Esophagus muscularis mucosa (tissue), 3 donors: ENCODE results near the gene EAPP.

Source experiments
- CTCF ChIP-seq, 3 experiments: fragments of 200-600 bp in 2 of 3; fragments of 450-650 bp in 1 of 3; sonication (generic) in 2 of 3; IDR thresholded peaks; one replicate each; pipeline ENCODE4 v1.5.1; 2017 to 2019; ENCODE audit warnings: antibody characterized with exemption in 3 of 3, mild to moderate bottlenecking in 2 of 3, moderate library complexity in 1 of 3
- POLR2A ChIP-seq: fragments of 450-650 bp; IDR thresholded peaks from one replicate; pipeline ENCODE4 v1.6.1; 2017; ENCODE audit warnings: antibody characterized with exemption, moderate library complexity, mild to moderate bottlenecking, low read depth
- POLR2AphosphoS5 ChIP-seq, 2 donors: sonication (generic); formaldehyde crosslinking; IDR thresholded peaks; one replicate each; pipeline ENCODE4 v1.6.1; 2017; ENCODE audit warnings: antibody characterized with exemption in 2 of 2

GRCh38 chr14:34527591-34527990 is 11.9 kb downstream of the EAPP start:
- TF ChIP-seq CTCF (IDR thresholded peaks at IDR 0.05) (no peak), POLR2A (no peak), POLR2AphosphoS5 (IDR thresholded peaks at IDR 0.05) (no peak)
